Measurements from ENCODE around the gene TLE1.

TLE1 gene

DNA sequence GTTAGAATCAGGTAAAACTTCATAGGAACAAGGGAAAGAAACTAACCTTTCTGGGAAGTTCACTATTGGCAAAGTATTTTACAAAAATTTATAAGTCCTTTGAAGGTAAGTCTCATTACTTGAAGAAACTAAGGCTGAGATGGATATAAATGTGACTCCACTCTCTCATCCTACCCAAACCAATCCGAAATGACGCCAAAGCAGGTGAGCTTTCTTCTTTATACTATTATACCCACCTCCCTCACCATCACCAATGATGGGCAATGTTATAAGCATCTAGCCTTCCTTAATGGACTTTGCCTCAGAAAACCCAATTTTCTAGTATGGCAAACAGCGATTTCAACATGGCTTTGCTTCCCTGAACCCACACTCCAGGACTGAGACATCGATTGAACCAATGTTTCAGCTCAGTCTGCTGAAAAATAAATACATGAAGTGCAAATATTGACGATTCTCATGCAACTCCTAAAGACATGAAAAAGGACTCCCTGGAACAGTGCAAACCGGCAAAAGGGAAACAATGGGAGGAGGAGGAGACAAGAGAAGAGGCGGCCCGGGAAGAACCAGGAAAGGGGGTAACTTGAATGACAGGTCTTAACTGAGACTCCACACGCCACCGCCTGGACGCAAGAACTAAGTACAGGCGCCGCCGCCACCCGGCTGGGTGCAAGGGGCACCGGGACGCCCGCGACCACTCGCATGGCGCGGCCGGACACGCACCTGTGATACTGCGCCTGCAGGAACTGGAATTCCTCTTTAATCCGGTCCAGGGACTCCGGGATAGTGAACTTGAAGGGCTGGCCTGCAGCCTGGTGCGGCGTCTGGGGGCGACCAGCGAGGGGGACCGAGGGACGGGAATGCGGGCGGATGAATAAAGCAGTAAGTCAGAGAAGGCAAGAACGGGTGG, 2.5 kb downstream of the TLE1 start:
- DNase-seq (ENCODE audit: low read depth): no peak

GRCh38 chr9:81685763-81686613, 3.4 kb downstream of the TLE1 start:
- DNase-seq (ENCODE audit: low read depth): no peak

- no peak for DNase-seq (ENCODE audit: low read depth)
These were observed 4.7 kb downstream of the TLE1 start for GRCh38 chr9:81684635-81685034.

DNA sequence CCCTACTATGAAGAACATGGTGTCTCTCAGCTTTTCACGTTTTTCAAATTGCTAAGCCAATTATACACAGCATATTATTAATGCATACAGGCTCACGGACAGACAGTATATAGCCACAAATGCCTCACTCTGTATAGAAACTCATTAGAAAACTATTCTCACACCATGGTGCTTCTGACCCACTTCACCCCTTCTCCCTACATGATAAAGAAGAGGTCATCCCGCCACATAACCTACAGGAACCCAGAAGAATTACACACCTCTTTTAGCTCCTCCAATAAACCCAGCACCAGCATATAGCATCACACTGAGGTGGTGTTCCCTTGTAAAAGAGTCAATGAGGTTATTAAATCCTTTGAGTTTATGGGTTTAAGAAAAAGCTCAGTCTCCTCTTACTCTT, 5.6 kb downstream of the TLE1 start:
- no peak for DNase-seq (ENCODE audit: low read depth)

DNA sequence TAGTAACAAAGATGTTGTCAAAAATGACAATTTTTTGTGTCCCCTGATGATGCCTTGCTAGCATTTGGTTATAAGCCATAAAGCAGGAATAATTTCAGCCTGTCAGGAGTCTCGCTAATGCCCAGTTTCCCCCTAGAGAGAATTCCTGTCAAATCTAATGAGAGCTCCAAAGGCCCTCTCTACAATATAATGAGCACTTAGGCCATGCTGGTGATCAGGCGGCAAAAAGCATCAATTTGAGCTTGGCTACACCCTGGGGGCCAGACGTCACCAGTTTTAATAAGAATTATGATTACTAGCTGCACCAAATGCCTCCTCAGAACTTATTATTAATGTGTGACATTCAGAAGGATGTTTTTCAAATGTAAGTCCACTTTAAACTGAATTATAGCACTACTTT, 6.1 kb downstream of the TLE1 start:
- DNase-seq (ENCODE audit: low read depth): no peak

- no peak for DNase-seq (ENCODE audit: low read depth)
These were observed 6.5 kb downstream of the TLE1 start for GRCh38 chr9:81682797-81683196.

- DNase-seq (ENCODE audit: low read depth): no peak
These were observed 7.2 kb downstream of the TLE1 start for GRCh38 chr9:81682177-81682576.

- no peak for DNase-seq (ENCODE audit: low read depth)
These were observed 8.8 kb downstream of the TLE1 start for GRCh38 chr9:81680506-81680905.

- DNase-seq (ENCODE audit: low read depth): no peak
These were observed 9.3 kb downstream of the TLE1 start for GRCh38 chr9:81680006-81680405.

- no peak for DNase-seq (ENCODE audit: low read depth)
These were observed 11.3 kb downstream of the TLE1 start for GRCh38 chr9:81678088-81678487.

DNA sequence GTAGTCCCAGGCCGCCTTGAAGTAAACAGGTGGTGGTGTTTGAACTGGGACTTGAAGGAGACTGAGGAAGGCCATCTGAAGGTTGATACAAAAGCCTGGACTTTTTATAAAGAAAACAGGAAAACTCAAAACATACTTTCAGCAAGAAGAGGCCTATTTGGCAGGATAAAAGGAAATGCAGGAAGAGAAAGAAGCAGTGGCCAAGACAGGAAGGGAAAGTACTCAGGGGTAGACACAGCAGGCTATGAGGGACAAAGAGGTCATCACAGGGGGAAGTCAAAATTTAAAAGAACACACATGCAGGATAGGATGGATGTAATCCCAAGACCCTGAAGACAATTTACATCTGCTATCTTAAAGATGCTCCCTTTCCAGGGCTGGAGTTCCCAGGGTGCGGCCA, 13.0 kb downstream of the TLE1 start:
- DNase-seq (ENCODE audit: low read depth): no peak

GRCh38 chr9:81673310-81673709, 16.0 kb downstream of the TLE1 start:
- DNase-seq (ENCODE audit: low read depth): no peak

- no peak for DNase-seq (ENCODE audit: low read depth)
These were observed 17.5 kb downstream of the TLE1 start for GRCh38 chr9:81671880-81672280.

DNA sequence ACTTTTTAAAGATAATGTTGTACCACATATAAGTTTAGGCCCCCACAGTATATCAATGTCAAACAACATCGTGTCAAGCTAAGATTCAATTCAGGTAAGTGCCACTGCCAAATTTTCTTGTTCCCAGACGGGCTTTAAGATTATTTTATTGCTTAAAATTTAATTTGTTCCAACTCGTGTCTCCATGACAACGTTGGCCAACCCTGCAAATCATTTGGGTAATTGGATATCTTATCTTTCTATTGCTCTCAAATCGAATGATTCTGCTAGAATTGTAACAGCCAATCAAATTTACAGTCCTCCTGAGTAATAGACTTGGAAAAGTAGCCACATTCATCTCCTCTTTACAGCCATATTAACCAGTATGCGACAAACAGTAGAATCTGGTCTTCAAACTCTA, 19.5 kb downstream of the TLE1 start:
- DNase-seq (ENCODE audit: low read depth): no peak

- DNase-seq (ENCODE audit: low read depth): no peak
These were observed 20.2 kb downstream of the TLE1 start for GRCh38 chr9:81669041-81669651.

GRCh38 chr9:81666123-81666522, 23.2 kb downstream of the TLE1 start:
- no peak for DNase-seq (ENCODE audit: low read depth)

GRCh38 chr9:81665322-81665871, 23.9 kb downstream of the TLE1 start:
- no peak for DNase-seq (ENCODE audit: low read depth)

DNA sequence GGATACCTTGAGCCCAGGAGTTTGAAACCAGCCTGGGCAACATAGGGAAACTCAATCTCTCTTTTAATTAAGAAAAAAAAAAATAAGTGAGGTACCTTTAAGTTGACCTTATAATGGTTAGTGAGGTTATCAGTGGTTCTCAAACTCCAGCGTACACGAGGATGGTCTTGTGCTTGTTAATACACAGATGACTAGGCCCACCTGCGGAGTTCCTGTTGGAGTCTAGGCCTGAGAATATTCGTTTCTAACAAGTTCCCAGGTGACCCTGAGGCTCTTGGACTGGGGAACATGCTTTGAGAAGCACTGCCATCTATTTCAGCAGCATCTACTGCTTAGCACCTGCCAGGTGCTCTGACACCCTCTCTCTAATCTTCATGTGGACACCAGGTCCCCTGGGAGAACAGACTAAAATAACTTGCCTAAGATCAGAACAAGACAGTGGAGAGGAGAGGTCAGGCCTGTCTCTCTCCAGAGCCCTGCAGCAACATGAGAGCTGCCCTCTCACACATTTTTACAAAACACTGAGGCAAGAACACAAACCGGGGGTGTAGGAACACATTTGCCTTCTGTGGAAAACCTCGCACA, 24.6 kb downstream of the TLE1 start:
- DNase-seq (ENCODE audit: low read depth): no peak

- no peak for DNase-seq (ENCODE audit: low read depth)
These were observed 28.0 kb downstream of the TLE1 start for GRCh38 chr9:81661339-81661738.

- no peak for DNase-seq (ENCODE audit: low read depth)
These were observed 32.4 kb downstream of the TLE1 start for GRCh38 chr9:81656871-81657337.

DNA sequence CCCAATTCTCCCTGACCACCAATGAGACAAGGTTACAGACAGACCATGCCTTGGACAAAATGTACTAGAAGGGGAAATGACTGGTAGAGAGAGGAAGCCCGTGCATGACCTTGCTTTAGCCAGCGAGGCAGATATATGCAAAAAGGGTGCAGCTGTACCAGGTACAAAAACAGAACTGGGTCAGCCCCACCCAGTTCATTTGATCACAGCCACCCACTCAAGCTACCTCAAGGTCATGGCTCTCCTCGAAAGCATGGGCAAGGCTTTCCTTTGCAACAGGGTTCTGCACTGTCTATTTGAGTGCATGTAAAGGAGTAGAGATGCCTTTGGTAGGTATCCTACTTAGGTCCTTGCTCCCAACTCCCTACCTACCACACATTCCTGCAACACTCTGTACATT, 33.3 kb downstream of the TLE1 start:
- DNase-seq (ENCODE audit: low read depth): no peak

DNA sequence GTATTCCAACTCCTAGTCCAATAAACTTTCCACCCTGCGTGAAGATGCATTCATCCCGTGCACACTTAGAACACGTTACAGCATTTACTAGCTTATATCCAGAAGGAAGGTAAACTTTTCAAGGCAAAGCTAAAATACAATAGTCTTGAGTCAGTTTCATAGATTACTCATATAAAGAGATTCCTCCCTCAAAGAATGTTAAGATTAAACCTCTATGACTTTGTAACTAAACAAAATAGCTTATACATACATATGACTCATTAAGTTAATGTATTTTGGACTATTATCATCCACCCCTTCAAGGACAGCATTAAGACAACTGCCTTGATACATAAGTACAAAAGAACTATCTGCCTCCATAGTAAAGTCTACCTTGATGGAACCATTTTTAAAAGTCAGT, 36.1 kb downstream of the TLE1 start:
- DNase-seq (ENCODE audit: low read depth): no peak

Measured in stimulated activated CD8-positive, alpha-beta memory T cell treated with anti-CD3 and anti-CD28 coated beads, Interleukin-15, amount 100 ng/mL, for 1 hour (primary cell).